Urinary bladder (tissue), 4 donors: ENCODE measurements around the gene ZNF782. TPM values are rescaled to one million over a fixed set of nuclear protein-coding genes. Genes with fewer than 3 reads are reported as not detected.
"Not testable (repeated sequence)": the region's sequence is repeated elsewhere in the genome, so short reads cannot be mapped to it uniquely, and the experiment has no call there.

ENCODE experiments used
- DNase-seq: peaks from one replicate; pipeline ENCODE4 v3.0.0-alpha.2; 2015; ENCODE audit errors: extremely low spot score
- H3K27ac ChIP-seq: one replicate; pipeline ENCODE4 v1.5.1; 2013; ENCODE audit warnings: low read depth, mild to moderate bottlenecking, moderate library complexity
- H3K36me3 ChIP-seq: one replicate; pipeline ENCODE4 v1.6.1; 2013; ENCODE audit warnings: mild to moderate bottlenecking, moderate library complexity; ENCODE audit not compliant: insufficient read depth
- H3K4me1 ChIP-seq: one replicate; pipeline ENCODE4 v1.6.1; 2013; ENCODE audit warnings: mild to moderate bottlenecking, moderate library complexity; ENCODE audit not compliant: insufficient read depth
- H3K4me3 ChIP-seq: one replicate; pipeline ENCODE4 v1.5.1; 2013; ENCODE audit warnings: low read depth, low read length
- WGBS: extraction: QIAGEN DNeasy Blood & Tissue Kit; methylation state at CpG from one replicate; pipeline ENCODE4 v1.1.7; 2013; 5-methylcytosine and 5-hydroxymethylcytosine counted together
- polyA plus RNA-seq: library from polyadenylated mRNA; stranded (reverse); fragments of 200-250 nt; gene quantifications from one replicate; pipeline ENCODE4 v1.2.3, GENCODE V29; 2013
- total RNA-seq: library from RNA; depleted of rRNA; stranded (reverse); fragments of >200 nt; gene quantifications from one replicate; pipeline ENCODE4 v1.2.3, GENCODE V29; 2014
- donor health status: healthy with polysubstance abuse.
- donor health status: healthy.

Gene ZNF782
- total RNA-seq (29.7 TPM), polyA plus RNA-seq (2.4 TPM)

GRCh38 chr9:96853781-96854650 lies at the start of gene ZNF782:
TSS of gene ZNF782 (minus strand) at chr9:96854514. CDS start at chr9:96851961, 2,553 bp downstream.
- H3K4me3 ChIP-seq, result peak within 1 kb of the TSS; percentile 82
- WGBS, result under 1% methylated on average over 67 of the region's 67 CpGs
- H3K36me3 ChIP-seq, result no peaks in the 10 kb centered on the region
- peak; percentile 94 for DNase-seq
- no peak within 1 kb of the TSS for H3K27ac ChIP-seq
- H3K4me1 ChIP-seq, result peaks cover 5% of the 10 kb centered on the region

GRCh38 chr9:96900010-96900409 lies 45.7 kb upstream of the ZNF782 start:
- not testable (repeated sequence) for H3K27ac ChIP-seq, DNase-seq, H3K4me1 ChIP-seq, H3K4me3 ChIP-seq, H3K36me3 ChIP-seq
- WGBS, result 100% methylated on average over 1 of the region's 2 CpGs

- Histone ChIP-seq H3K4me3 (no peak overlapping the region), H3K36me3 (peaks cover 3% of the 10 kb centered on the region), H3K4me1 (no peaks in the 10 kb centered on the region), H3K27ac (no peak overlapping the region)
- 97% methylated on average over 7 of the region's 7 CpGs for WGBS
- no peak for DNase-seq
Observed at GRCh38 chr9:96892131-96892530, 37.8 kb upstream of the ZNF782 start.

- Histone ChIP-seq H3K4me1 (no peaks in the 10 kb centered on the region), H3K36me3 (no peaks in the 10 kb centered on the region), H3K4me3 (no peak overlapping the region), H3K27ac (no peak overlapping the region)
- no peak for DNase-seq
- 87% methylated on average over 4 of the region's 4 CpGs for WGBS
Observed at GRCh38 chr9:96888591-96888990, 34.3 kb upstream of the ZNF782 start.

- no peaks in the 10 kb centered on the region for H3K4me1 ChIP-seq
- no peak for DNase-seq
- H3K4me3 ChIP-seq, result no peak overlapping the region
- H3K27ac ChIP-seq, result no peak overlapping the region
- H3K36me3 ChIP-seq, result no peaks in the 10 kb centered on the region
Observed at GRCh38 chr9:96885424-96885823, 31.1 kb upstream of the ZNF782 start.

GRCh38 chr9:96884443-96884842 lies 30.1 kb upstream of the ZNF782 start:
- DNase-seq, result no peak
- Histone ChIP-seq H3K4me1 (no peaks in the 10 kb centered on the region), H3K4me3 (no peak overlapping the region), H3K27ac (no peak overlapping the region), H3K36me3 (no peaks in the 10 kb centered on the region)
- 82% methylated on average over 2 of the region's 2 CpGs for WGBS

GRCh38 chr9:96883922-96884321 lies 29.6 kb upstream of the ZNF782 start:
- no peak for DNase-seq
- Histone ChIP-seq H3K4me1 (no peaks in the 10 kb centered on the region), H3K4me3 (no peak overlapping the region), H3K36me3 (no peaks in the 10 kb centered on the region), H3K27ac (no peak overlapping the region)
- 38% methylated on average over 1 of the region's 1 CpG for WGBS

- whole genome bisulfite sequencing, result 7% methylated on average over 43 of the region's 43 CpGs
- DNase-seq, result no peak
- Histone ChIP-seq H3K27ac (no peak overlapping the region), H3K36me3 (no peaks in the 10 kb centered on the region), H3K4me1 (no peaks in the 10 kb centered on the region), H3K4me3 (no peak overlapping the region)
Observed at GRCh38 chr9:96877269-96877668, 23.0 kb upstream of the ZNF782 start.

- Histone ChIP-seq H3K4me3 (peak overlapping the region; percentile 39), H3K4me1 (no peaks in the 10 kb centered on the region), H3K27ac (no peak overlapping the region), H3K36me3 (no peaks in the 10 kb centered on the region)
- WGBS, result under 1% methylated on average over 43 of the region's 43 CpGs
- DNase-seq, result peak; percentile 64
Observed at GRCh38 chr9:96875461-96876142, 21.3 kb upstream of the ZNF782 start.

- Histone ChIP-seq H3K27ac (no peak overlapping the region), H3K4me3 (no peak overlapping the region), H3K4me1 (no peaks in the 10 kb centered on the region), H3K36me3 (no peaks in the 10 kb centered on the region)
- WGBS, result 40% methylated on average over 13 of the region's 13 CpGs
- peak; percentile 29 for DNase-seq
Observed at GRCh38 chr9:96874947-96875460, 20.7 kb upstream of the ZNF782 start.

GRCh38 chr9:96874201-96874785 lies 20.0 kb upstream of the ZNF782 start:
- no peak overlapping the region for H3K4me3 ChIP-seq
- 82% methylated on average over 7 of the region's 7 CpGs for WGBS
- no peak overlapping the region for H3K27ac ChIP-seq
- no peak for DNase-seq
- H3K4me1 ChIP-seq, result no peaks in the 10 kb centered on the region
- no peaks in the 10 kb centered on the region for H3K36me3 ChIP-seq

GRCh38 chr9:96871176-96871575 lies 16.9 kb upstream of the ZNF782 start:
- H3K27ac ChIP-seq, result no peak overlapping the region
- H3K4me3 ChIP-seq, result no peak overlapping the region
- WGBS, result 86% methylated on average over 1 of the region's 1 CpG
- no peak for DNase-seq
- no peaks in the 10 kb centered on the region for H3K36me3 ChIP-seq
- no peaks in the 10 kb centered on the region for H3K4me1 ChIP-seq

- peak; percentile 5 for DNase-seq
- Histone ChIP-seq H3K4me1 (no peaks in the 10 kb centered on the region), H3K36me3 (no peaks in the 10 kb centered on the region), H3K4me3 (no peak overlapping the region), H3K27ac (no peak overlapping the region)
- 80% methylated on average over 5 of the region's 5 CpGs for WGBS
Observed at GRCh38 chr9:96868709-96869108, 14.4 kb upstream of the ZNF782 start.
